IPS-20b (cell line): ENCODE data around the gene PDE8A.

Source experiments
- H3K27ac ChIP-seq: one replicate; pipeline ENCODE4 v1.5.1; 2013; ENCODE audit warnings: low read length
- H3K27me3 ChIP-seq: 2 replicates; pipeline ENCODE4 v1.6.1; 2013; ENCODE audit warnings: mild to moderate bottlenecking, low read length, inconsistent platforms; ENCODE audit not compliant: insufficient read depth
- H3K36me3 ChIP-seq: 2 replicates; pipeline ENCODE4 v1.6.1; 2013; ENCODE audit warnings: low read depth, mild to moderate bottlenecking, inconsistent platforms, low read length, moderate library complexity; ENCODE audit not compliant: insufficient read depth
- H3K4me1 ChIP-seq: 2 replicates; pipeline ENCODE4 v1.6.1; 2013; ENCODE audit warnings: mild to moderate bottlenecking, control low read depth, inconsistent platforms, low read length, moderate library complexity; ENCODE audit not compliant: insufficient read depth
- H3K4me3 ChIP-seq: 2 replicates; pipeline ENCODE4 v1.5.1; 2013; ENCODE audit warnings: mild to moderate bottlenecking, low read length, inconsistent platforms
- H3K9ac ChIP-seq: 2 replicates; pipeline ENCODE4 v1.6.1; 2013; ENCODE audit warnings: low read depth, mild to moderate bottlenecking, inconsistent platforms, low read length, moderate library complexity
- H3K9me3 ChIP-seq: 2 replicates; pipeline ENCODE4 v1.6.1; 2013; ENCODE audit warnings: mild to moderate bottlenecking, low read depth, low read length, inconsistent platforms; ENCODE audit not compliant: insufficient read depth

Gene PDE8A

GRCh38 chr15:85128621-85129020, 147.0 kb downstream of the PDE8A start:
- Histone ChIP-seq H3K36me3 (no peaks in the 10 kb centered on the region), H3K27ac (no peak overlapping the region), H3K27me3 (no peaks in the 10 kb centered on the region), H3K9me3 (no peaks in the 10 kb centered on the region), H3K9ac (no peak overlapping the region), H3K4me1 (peaks cover 8% of the 10 kb centered on the region), H3K4me3 (no peak overlapping the region)

- no peak overlapping the region for H3K4me3 ChIP-seq
- no peaks in the 10 kb centered on the region for H3K36me3 ChIP-seq
- H3K9me3 ChIP-seq = no peaks in the 10 kb centered on the region
- H3K27ac ChIP-seq = no peak overlapping the region
- no peaks in the 10 kb centered on the region for H3K27me3 ChIP-seq
- H3K4me1 ChIP-seq = peaks cover 6% of the 10 kb centered on the region
- H3K9ac ChIP-seq = no peak overlapping the region
Observed at GRCh38 chr15:85129881-85130280, 148.2 kb downstream of the PDE8A start.

GRCh38 chr15:85131915-85132314, 150.3 kb downstream of the PDE8A start:
- Histone ChIP-seq H3K4me3 (no peak overlapping the region), H3K27me3 (no peaks in the 10 kb centered on the region), H3K4me1 (no peaks in the 10 kb centered on the region), H3K9me3 (no peaks in the 10 kb centered on the region), H3K27ac (no peak overlapping the region), H3K9ac (no peak overlapping the region), H3K36me3 (no peaks in the 10 kb centered on the region)

- Histone ChIP-seq H3K4me3 (no peak overlapping the region), H3K4me1 (no peaks in the 10 kb centered on the region), H3K27ac (no peak overlapping the region), H3K9me3 (no peaks in the 10 kb centered on the region), H3K9ac (no peak overlapping the region), H3K27me3 (no peaks in the 10 kb centered on the region), H3K36me3 (no peaks in the 10 kb centered on the region)
Observed at GRCh38 chr15:85133709-85134108, 152.1 kb downstream of the PDE8A start.

GRCh38 chr15:85137489-85138168, 156.0 kb downstream of the PDE8A start:
- H3K27ac ChIP-seq = no peak overlapping the region
- no peaks in the 10 kb centered on the region for H3K27me3 ChIP-seq
- no peak overlapping the region for H3K9ac ChIP-seq
- no peaks in the 10 kb centered on the region for H3K9me3 ChIP-seq
- H3K36me3 ChIP-seq = no peaks in the 10 kb centered on the region
- no peaks in the 10 kb centered on the region for H3K4me1 ChIP-seq
- no peak overlapping the region for H3K4me3 ChIP-seq

GRCh38 chr15:85139391-85139790, 157.7 kb downstream of the PDE8A start:
- Histone ChIP-seq H3K4me1 (no peaks in the 10 kb centered on the region), H3K27ac (no peak overlapping the region)

GRCh38 chr15:85141726-85142125, 160.1 kb downstream of the PDE8A start:
- no peaks in the 10 kb centered on the region for H3K36me3 ChIP-seq
- H3K4me3 ChIP-seq = no peak overlapping the region
- no peak overlapping the region for H3K9ac ChIP-seq
- H3K27me3 ChIP-seq = no peaks in the 10 kb centered on the region
- no peak overlapping the region for H3K27ac ChIP-seq
- no peaks in the 10 kb centered on the region for H3K4me1 ChIP-seq
- no peaks in the 10 kb centered on the region for H3K9me3 ChIP-seq

More at GRCh38 chr15:85139391-85139790, 157.7 kb downstream of the PDE8A start:
- Histone ChIP-seq H3K4me3 (no peak overlapping the region), H3K27me3 (no peaks in the 10 kb centered on the region), H3K36me3 (no peaks in the 10 kb centered on the region), H3K9me3 (no peaks in the 10 kb centered on the region), H3K9ac (no peak overlapping the region)

- H3K9me3 ChIP-seq = no peaks in the 10 kb centered on the region
- no peak overlapping the region for H3K4me3 ChIP-seq
- no peak overlapping the region for H3K27ac ChIP-seq
- H3K4me1 ChIP-seq = no peaks in the 10 kb centered on the region
- no peak overlapping the region for H3K9ac ChIP-seq
- H3K27me3 ChIP-seq = no peaks in the 10 kb centered on the region
- no peaks in the 10 kb centered on the region for H3K36me3 ChIP-seq
Observed at GRCh38 chr15:85142312-85142711, 160.7 kb downstream of the PDE8A start.

- H3K27me3 ChIP-seq = no peaks in the 10 kb centered on the region
- peaks cover 5% of the 10 kb centered on the region; the same call in 1 of the 2 replicates for H3K4me1 ChIP-seq
- no peak overlapping the region for H3K27ac ChIP-seq
Observed at GRCh38 chr15:85149465-85150129, 167.9 kb downstream of the PDE8A start.

GRCh38 chr15:85150130-85150480, 168.4 kb downstream of the PDE8A start:
- no peaks in the 10 kb centered on the region for H3K27me3 ChIP-seq
- no peak overlapping the region for H3K27ac ChIP-seq
- H3K9ac ChIP-seq = no peak overlapping the region
- H3K4me3 ChIP-seq = no peak overlapping the region
- H3K4me1 ChIP-seq = peaks cover 5% of the 10 kb centered on the region; the same call in 1 of the 2 replicates
- H3K36me3 ChIP-seq = no peaks in the 10 kb centered on the region
- H3K9me3 ChIP-seq = no peaks in the 10 kb centered on the region

More at GRCh38 chr15:85149465-85150129, 167.9 kb downstream of the PDE8A start:
- H3K4me3 ChIP-seq = no peak overlapping the region
- H3K9ac ChIP-seq = no peak overlapping the region
- no peaks in the 10 kb centered on the region for H3K36me3 ChIP-seq
- no peaks in the 10 kb centered on the region for H3K9me3 ChIP-seq

- no peak overlapping the region for H3K27ac ChIP-seq
- peaks cover 5% of the 10 kb centered on the region; the same call in 1 of the 2 replicates for H3K4me1 ChIP-seq
- no peak overlapping the region for H3K9ac ChIP-seq
- H3K9me3 ChIP-seq = no peaks in the 10 kb centered on the region
- no peak overlapping the region for H3K4me3 ChIP-seq
- H3K27me3 ChIP-seq = no peaks in the 10 kb centered on the region
- no peaks in the 10 kb centered on the region for H3K36me3 ChIP-seq
Observed at GRCh38 chr15:85151145-85151544, 169.5 kb downstream of the PDE8A start.

- Histone ChIP-seq H3K4me1 (peaks cover 5% of the 10 kb centered on the region; the same call in 1 of the 2 replicates), H3K4me3 (no peak overlapping the region), H3K36me3 (no peaks in the 10 kb centered on the region), H3K27me3 (no peaks in the 10 kb centered on the region), H3K9ac (no peak overlapping the region), H3K27ac (no peak overlapping the region), H3K9me3 (no peaks in the 10 kb centered on the region)
Observed at GRCh38 chr15:85151861-85152260, 170.2 kb downstream of the PDE8A start.
